ENCODE results near the gene SUMF2.
"Not testable (repeated sequence)": the region's sequence is repeated elsewhere in the genome, so short reads cannot be mapped to it uniquely, and the experiment has no call there.

SUMF2 gene

DNA sequence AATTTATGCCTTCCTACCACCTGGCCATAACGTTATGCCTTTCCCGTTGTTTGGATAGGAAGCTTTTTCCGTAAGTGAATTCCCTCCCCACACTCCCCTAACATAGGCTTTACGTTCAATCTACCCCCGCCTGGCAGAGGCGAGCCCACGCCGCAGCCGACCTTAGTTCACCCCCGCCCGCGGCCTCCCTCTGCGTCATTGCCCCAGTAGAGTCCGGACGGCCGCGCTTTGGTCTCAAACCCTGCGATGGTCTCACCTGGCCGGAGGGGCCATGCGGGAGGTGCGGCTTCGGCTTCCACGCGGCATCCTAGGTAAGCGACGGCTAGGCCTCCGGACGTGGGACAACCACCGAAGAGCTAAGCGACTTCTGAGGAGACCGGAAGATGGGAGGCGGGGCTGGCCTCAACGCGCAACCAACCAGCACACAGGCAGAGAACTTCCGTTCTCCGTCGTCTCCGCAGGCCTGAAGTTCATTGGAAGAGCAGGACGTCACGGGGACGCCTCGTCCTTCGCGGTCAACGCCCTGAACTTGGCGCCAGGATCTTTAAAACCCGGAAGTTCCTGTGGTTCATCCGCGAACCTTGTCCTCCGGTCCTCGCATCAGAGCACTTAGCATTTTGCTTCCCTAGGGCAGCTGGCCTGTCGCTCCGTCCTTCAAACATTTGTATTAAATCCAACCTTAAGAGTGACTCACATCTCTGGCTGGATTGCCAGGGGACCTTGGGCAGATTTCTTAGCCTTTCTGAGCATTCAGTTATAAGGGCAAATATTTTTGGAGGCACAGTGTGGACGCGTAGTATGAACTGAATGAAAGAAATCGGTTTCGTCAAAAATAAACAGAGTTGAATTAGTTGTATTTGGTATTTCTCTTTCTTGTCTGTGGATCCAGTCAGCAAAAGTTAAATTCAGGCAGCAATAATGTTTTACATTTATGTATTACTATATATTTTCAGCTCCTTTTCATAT, 42.3 kb downstream of the SUMF2 start, which contains the start of gene CHCHD2:
Gene CHCHD2 (minus strand): TSS at position 369 of the 966 bp plus-strand sequence. CDS start 63 bp downstream, at position 306.
- peak; percentile 98 for DNase-seq (ENCODE audit: low spot score)

DNA sequence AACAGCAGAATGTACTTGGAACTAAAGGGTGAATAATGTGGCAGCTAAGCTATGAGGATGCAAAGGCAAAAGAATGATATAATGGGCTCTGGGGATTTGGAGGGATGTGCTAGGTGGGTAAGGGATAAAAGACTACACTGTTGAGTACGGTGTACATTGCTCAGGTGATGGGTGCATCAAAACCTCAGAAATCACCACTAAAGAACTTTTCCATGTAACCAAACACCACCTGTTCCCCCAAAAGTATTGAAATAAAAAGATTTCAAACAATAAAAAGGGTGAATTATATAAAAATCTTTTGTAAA, 43.8 kb downstream of the SUMF2 start:
- no peak for DNase-seq (ENCODE audit: low spot score)

DNA sequence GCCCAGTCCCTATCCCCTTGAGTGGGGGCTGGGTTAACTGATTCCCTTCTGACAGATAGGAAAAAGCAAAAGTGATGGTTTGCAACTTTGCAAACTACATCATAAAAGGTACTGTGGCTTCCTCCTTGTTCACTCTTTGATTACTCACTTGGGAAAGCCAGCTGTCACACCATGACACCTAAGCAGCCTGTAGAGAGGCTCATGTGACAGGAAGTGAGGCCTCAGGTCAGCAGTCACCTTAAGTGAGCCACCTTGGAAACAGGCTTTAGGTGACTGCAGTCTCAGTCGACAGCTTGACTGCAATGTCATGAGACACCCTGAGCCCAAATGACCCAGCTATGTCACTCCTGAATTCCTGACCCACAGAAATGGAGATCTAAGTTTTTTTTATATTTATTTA, 46.5 kb downstream of the SUMF2 start:
- DNase-seq (ENCODE audit: low spot score): no peak

DNA sequence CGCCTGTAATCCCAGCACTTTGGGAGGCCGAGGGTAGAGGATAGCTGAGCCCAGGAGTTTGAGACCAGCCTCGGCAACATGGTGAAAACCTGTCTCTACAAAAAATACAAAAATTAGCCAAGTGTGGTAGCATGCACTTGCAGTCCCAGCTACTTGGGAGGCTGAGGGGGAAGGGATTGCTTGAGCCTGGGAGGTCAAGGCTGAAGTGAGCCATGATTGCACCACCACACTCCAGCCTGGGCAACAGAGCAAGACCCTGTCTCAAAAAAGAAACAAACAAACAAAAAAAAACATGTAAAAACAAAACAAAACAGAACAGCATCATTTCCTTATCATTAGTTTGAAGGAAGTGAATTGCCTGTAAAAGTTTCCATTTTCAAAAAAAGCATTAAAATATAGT, 48.2 kb downstream of the SUMF2 start:
- not testable (repeated sequence) for DNase-seq (ENCODE audit: low spot score)

DNA sequence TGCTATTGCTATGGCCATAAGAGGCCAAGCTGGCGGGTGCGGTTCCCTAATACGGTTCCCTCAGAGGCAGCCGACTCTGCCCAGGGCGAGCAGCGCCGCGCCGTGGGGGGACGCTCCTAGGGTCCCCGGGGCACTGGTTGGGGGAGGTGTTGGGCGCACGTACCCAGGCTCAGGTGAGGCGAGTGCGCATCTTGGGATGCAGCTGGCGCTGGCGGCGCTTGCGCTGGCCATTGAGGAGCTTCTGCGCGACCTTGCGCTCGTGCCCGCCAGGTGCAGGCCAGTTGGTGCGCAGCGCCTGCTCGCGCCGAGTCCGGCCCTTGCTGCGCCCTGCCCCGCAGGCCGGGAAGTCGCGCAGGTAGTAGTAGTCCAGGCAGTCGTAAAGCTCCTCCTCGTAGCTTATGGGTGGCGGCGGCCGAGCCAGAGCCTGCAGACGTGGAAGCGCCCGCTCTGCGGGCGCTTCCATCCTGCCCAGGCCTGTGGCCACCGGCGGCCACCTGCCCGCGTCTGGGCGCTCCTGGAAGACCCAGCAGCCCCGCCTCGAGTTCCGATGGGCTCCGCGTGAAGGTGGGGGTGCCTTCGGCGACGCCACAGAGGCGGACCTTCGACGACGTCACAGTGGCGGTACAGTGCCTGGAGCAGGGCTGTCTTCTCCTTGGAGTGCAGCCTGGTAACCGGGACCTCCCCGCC, 51.9 kb downstream of the SUMF2 start, which contains the start of gene NUPR2:
Gene NUPR2 (minus strand): TSS at position 566 of the 687 bp plus-strand sequence. CDS start 103 bp downstream, at position 463.
- DNase-seq (ENCODE audit: low spot score): no peak

DNA sequence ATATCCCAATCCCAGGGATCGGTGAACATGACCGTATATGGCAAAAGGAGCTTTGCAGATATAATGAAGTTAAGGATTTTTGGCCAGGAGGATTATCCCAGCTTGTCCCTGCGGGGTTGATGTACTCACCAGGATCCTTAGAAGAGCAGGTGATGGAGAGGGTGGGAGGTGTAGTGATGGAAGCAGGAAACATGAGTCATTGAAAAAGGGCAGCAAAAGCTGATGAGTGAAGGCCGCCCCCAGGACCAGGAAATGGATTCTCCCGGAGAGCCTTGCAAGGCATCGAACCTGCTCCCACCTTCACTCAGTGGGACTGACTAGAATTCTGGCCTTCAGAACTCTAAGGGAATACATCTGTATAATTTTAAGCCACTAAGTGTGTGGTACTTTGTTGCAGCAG, 57.4 kb downstream of the SUMF2 start:
- no peak for DNase-seq (ENCODE audit: low spot score)

DNA sequence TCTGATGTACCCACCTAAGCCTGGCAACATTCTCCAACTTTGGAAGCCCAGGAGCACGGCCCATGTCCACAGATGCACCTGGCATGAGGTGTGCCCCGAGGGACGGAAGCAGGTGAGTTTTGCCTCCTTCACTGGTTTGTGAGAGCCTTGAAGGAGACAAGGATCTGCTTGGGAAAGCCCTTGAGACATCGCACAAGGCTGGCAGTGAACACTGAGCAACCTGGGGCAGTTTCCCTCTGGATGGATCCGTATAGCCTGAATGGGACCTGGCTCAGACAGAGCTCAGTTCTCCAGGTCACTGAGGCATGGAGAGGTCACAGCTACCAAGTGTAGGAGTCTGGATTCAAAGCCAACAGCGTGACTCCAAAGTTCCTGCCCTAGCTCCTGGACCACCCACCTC, 60.9 kb downstream of the SUMF2 start:
- DNase-seq (ENCODE audit: low spot score): no peak

DNA sequence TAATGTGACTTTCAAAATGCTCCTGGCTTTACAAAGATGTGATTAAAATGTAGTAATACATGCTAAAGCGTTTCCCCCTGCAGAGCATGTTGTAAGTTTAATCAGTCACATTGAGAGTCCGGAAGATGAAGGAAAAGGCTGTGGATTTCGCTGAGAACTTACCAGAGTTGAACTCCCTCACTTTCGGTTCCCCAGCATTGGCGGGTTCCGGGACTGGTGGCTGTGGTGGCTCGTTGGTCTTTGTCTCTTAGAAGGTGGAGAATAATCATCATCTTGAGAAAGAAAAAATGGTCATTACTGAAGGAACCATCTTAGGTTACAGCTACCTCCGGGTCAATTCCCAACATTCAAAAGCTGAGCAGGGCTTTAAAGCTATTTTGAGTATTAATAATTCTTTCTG, 61.7 kb downstream of the SUMF2 start:
- no peak for DNase-seq (ENCODE audit: low spot score)

DNA sequence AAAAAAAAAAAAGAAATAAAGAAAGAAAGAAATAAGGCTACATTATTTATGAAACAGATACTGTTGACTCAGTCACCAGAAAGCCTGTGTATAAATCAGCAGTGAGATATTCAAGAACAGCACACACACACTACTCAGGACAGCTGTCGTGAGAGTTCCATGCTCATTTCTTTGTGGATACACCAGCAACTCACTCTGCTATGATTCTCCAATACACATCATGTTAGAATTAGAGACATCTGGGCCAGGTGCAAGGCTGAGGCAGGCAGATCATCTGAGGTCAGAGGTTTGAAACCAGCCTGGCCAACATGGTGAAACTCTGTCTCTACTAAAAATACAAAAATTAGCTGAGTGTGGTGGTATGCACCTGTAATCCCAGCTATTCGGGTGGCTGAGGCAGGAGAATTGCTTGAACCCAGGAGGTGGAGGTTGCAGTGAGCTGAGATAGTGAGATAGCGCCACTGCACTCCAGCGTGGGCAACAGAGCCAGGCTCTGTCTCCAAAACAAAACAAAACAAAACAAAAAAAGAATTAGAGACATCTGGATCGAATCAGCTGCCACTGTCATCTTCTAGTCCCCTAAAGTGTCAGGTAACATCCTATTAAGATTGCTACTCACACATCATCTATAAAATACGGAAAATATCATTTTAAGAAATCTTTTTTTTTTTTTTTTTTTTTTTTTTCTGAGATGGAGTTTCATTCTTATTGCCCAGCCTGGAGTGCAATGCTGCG, 63.3 kb downstream of the SUMF2 start:
- DNase-seq (ENCODE audit: low spot score): no peak
